B cell (primary cell): Measurements from ENCODE around the gene CTIF. TPM values are rescaled to one million over a fixed set of nuclear protein-coding genes. Genes with fewer than 3 reads are reported as not detected.

Source experiments
- ATAC-seq: fragments of 200-7000 bp; cut with Tn5 transposase; one replicate; pipeline ENCODE4 v1.10.0; 2021; ENCODE audit warnings: low read depth, mild to moderate bottlenecking, moderate number of reproducible peaks, moderate library complexity
- CTCF ChIA-PET: fragments of 350-600 bp; sonication (Branson Sonifier 250); formaldehyde crosslinking; loops from one replicate; lab custom pipeline; 2021; ENCODE audit warnings: antibody characterized with exemption, inconsistent platforms; lab: Charles Lee
- POLR2A ChIA-PET: fragments of 350-600 bp; sonication (Branson Sonifier 250); formaldehyde crosslinking; loops from one replicate; lab custom pipeline; 2021; ENCODE audit warnings: antibody characterized with exemption; lab: Charles Lee
- DNase-seq: peaks from one replicate; pipeline ENCODE4 v3.0.0; 2013
- H2AFZ ChIP-seq: 2 replicates; pipeline ENCODE4 v1.6.1; 2012; ENCODE audit warnings: mild to moderate bottlenecking, low read depth, low read length; ENCODE audit not compliant: insufficient read depth, poor library complexity, severe bottlenecking
- H3K27ac ChIP-seq, 2 donors: 1 replicate in 1 of 2; 2 replicates in 1 of 2; pipeline ENCODE4 v1.5.1; 2012 to 2013; ENCODE audit warnings: low read length in 2 of 2, mild to moderate bottlenecking in 2 of 2, moderate library complexity in 1 of 2
- H3K27me3 ChIP-seq, 4 experiments: fragments of 200-600 bp in 1 of 4; sonication (generic) in 1 of 4; replicated peaks in 1 of 4; 1 replicate in 2 of 4; 2 replicates in 2 of 4; pipeline versions ENCODE4 v1.6.1 to v1.7.0; 2013 to 2016; ENCODE audit warnings: low read length in 3 of 4, mild to moderate bottlenecking in 2 of 4, mixed read lengths in 1 of 4, moderate library complexity in 1 of 4; ENCODE audit not compliant: insufficient read depth in 4 of 4, control insufficient read depth in 3 of 4; ENCODE audit errors: control extremely low read depth in 1 of 4
- H3K36me3 ChIP-seq, 2 experiments: replicated peaks in 1 of 2; 1 replicate in 1 of 2; 2 replicates in 1 of 2; pipeline versions ENCODE4 v1.6.1 to v1.7.1; 2013; ENCODE audit warnings: low read length in 1 of 2; ENCODE audit not compliant: insufficient read depth in 2 of 2, control insufficient read depth in 1 of 2; ENCODE audit errors: control extremely low read depth in 1 of 2, extremely low read depth in 1 of 2
- H3K4me1 ChIP-seq, 2 donors: fragments of 200-600 bp in 1 of 2; sonication (generic) in 1 of 2; 1 replicate in 1 of 2; 2 replicates in 1 of 2; pipeline versions ENCODE4 v1.5.1 to v1.6.1; 2013 to 2017; ENCODE audit warnings: low read length in 2 of 2; ENCODE audit not compliant: control insufficient read depth in 2 of 2, insufficient read depth in 2 of 2
- H3K4me2 ChIP-seq: replicated peaks from 2 replicates; pipeline ENCODE3; 2012; ENCODE audit warnings: mild to moderate bottlenecking, low read depth, low read length; ENCODE audit not compliant: poor library complexity, severe bottlenecking
- H3K4me3 ChIP-seq, 5 experiments: fragments of 200-600 bp in 1 of 5; sonication (generic) in 1 of 5; 1 replicate in 3 of 5; 2 replicates in 2 of 5; pipeline versions ENCODE4 v1.5.1 to v1.7.0; 2011 to 2016; ENCODE audit warnings: low read length in 4 of 5, mild to moderate bottlenecking in 4 of 5, low read depth in 2 of 5, control low read depth in 1 of 5, moderate library complexity in 1 of 5; ENCODE audit not compliant: insufficient read depth in 1 of 5; ENCODE audit errors: control extremely low read depth in 1 of 5, extremely low read depth in 1 of 5
- H3K79me2 ChIP-seq: fragments of 200-600 bp; sonication (generic); one replicate; pipeline ENCODE4 v1.6.0; 2016; ENCODE audit warnings: low read length; ENCODE audit not compliant: control insufficient read depth, insufficient read depth
- H3K9ac ChIP-seq: fragments of 200-600 bp; sonication (generic); 2 replicates; pipeline ENCODE4 v1.6.1; 2017; ENCODE audit warnings: mild to moderate bottlenecking, low read length, moderate library complexity
- H3K9me3 ChIP-seq, 3 donors: one replicate each; pipeline versions ENCODE4 v1.6.1 to v1.7.1; 2013; ENCODE audit warnings: low read length in 2 of 3; ENCODE audit not compliant: control insufficient read depth in 2 of 3, insufficient read depth in 1 of 3; ENCODE audit errors: control extremely low read depth in 1 of 3
- H4K20me1 ChIP-seq: 2 replicates; pipeline ENCODE4 v1.6.0; 2012; ENCODE audit warnings: mild to moderate bottlenecking, low read length; ENCODE audit not compliant: insufficient read depth, control insufficient read depth, poor library complexity, severe bottlenecking
- H3K27ac Mint-ChIP-seq: one replicate; pipeline ENCODE4 v1.8.0; 2021; ENCODE audit warnings: mixed read lengths
- H3K27me3 Mint-ChIP-seq: one replicate; pipeline ENCODE4 v1.8.0; 2021; ENCODE audit warnings: mixed read lengths
- H3K4me1 Mint-ChIP-seq: one replicate; pipeline ENCODE4 v1.8.0; 2021; ENCODE audit warnings: mixed read lengths
- H3K4me3 Mint-ChIP-seq: one replicate; pipeline ENCODE4 v1.8.0; 2021; ENCODE audit warnings: mixed read lengths
- H3K9me3 Mint-ChIP-seq: one replicate; pipeline ENCODE4 v1.8.0; 2022; ENCODE audit warnings: mixed read lengths; ENCODE audit not compliant: insufficient read depth
- EZH2 ChIP-seq: IDR thresholded peaks from 2 replicates; pipeline ENCODE4 v1.6.1; 2012; ENCODE audit warnings: borderline replicate concordance, low read depth, mild to moderate bottlenecking, moderate library complexity, low read length; ENCODE audit not compliant: insufficient read depth, poor library complexity, severe bottlenecking
- WGBS: methylation state at CpG from one replicate; pipeline ENCODE4 v1.1.5; 2013; ENCODE audit warnings: missing lambda C conversion rate; ENCODE audit not compliant: insufficient coverage; 5-methylcytosine and 5-hydroxymethylcytosine counted together
- intact Hi-C: fragments of 100-400 bp; cut with micrococcal nuclease; formaldehyde crosslinking; loops from one replicate; pipeline ENCODE4 v1.10.0; 2022
- polyA plus RNA-seq: library from polyadenylated mRNA; depleted of rRNA; stranded (reverse); fragments of >200 nt; gene quantifications from 2 replicates; pipeline ENCODE4 v1.2.3, GENCODE V29; 2012
- total RNA-seq, 2 donors: library from RNA; stranded (reverse); fragments of 120-200 nt in 1 of 2; gene quantifications; 1 replicate in 1 of 2; 2 replicates in 1 of 2; pipeline versions ENCODE4 v1.2.3 to v1.2.4, GENCODE V29; 2013 to 2022
- TF ChIP-seq, protein P1 (sequence below): fragments of 200-600 bp; IDR thresholded peaks from one replicate; pipeline ENCODE4 v1.8.0; 2022; ENCODE audit warnings: antibody characterized with exemption, mild to moderate bottlenecking

Gene CTIF
- total and polyA plus RNA-seq, 2 donors (not counting 1 experiment from before 2014, with no cell fraction given): 3.6 to 16.2 TPM

DNA sequence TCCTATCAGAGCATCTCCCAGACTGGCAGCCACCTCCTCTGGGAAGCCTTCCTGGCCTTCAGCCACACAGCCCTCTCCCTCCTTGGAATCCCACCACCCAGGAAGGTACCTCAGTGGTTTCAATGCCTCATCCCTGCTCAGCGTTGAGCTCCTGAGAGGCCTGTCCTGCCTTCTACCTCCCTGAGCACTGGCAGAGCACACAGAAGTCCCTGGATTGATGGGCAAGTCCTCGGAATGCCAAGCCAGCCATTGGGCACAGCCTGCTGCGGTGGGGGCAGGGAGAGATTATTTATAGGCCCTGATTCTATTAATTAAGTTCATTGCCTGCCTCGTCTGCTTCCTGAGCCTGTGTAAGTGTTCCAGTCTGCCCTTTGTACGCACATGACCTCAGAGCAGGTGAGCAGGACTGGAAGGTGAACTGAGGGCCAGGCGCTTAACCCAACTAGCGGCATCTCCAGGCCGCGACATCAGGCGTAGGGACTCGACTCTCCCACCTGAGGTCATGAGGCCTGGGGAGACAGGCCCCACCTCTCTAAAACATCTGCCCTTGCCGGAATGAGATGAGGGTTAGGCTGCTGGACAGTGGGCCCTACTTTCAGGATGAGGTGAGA is 348.6 kb downstream of the CTIF start:
- Histone ChIP-seq H3K27ac (no peak overlapping the region), H3K4me2 (no peak overlapping the region), H3K4me1 (no peaks in the 10 kb centered on the region), H2AFZ (no peak overlapping the region), H3K9me3 (no peaks in the 10 kb centered on the region), H3K79me2 (no peaks in the 10 kb centered on the region), H4K20me1 (no peaks in the 10 kb centered on the region), H3K36me3 (no peaks in the 10 kb centered on the region), H3K27me3 (no peaks in the 10 kb centered on the region), H3K4me3 (no peak overlapping the region), H3K9ac (no peak overlapping the region)
- H3K9me3 Mint-ChIP-seq: no peaks in the 10 kb centered on the region
- TF ChIP-seq, protein P1, sequence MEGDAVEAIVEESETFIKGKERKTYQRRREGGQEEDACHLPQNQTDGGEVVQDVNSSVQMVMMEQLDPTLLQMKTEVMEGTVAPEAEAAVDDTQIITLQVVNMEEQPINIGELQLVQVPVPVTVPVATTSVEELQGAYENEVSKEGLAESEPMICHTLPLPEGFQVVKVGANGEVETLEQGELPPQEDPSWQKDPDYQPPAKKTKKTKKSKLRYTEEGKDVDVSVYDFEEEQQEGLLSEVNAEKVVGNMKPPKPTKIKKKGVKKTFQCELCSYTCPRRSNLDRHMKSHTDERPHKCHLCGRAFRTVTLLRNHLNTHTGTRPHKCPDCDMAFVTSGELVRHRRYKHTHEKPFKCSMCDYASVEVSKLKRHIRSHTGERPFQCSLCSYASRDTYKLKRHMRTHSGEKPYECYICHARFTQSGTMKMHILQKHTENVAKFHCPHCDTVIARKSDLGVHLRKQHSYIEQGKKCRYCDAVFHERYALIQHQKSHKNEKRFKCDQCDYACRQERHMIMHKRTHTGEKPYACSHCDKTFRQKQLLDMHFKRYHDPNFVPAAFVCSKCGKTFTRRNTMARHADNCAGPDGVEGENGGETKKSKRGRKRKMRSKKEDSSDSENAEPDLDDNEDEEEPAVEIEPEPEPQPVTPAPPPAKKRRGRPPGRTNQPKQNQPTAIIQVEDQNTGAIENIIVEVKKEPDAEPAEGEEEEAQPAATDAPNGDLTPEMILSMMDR: no peak
- TF ChIP-seq EZH2: no peak
- ChIA-PET POLR2A (no interaction called here), CTCF (no interaction called here)
- WGBS: 93% methylated on average over 11 of the region's 12 CpGs
- H3K27ac Mint-ChIP-seq: no peak overlapping the region
- intact Hi-C loops: no loop called here
- no peaks in the 10 kb centered on the region for H3K4me1 Mint-ChIP-seq
- H3K4me3 Mint-ChIP-seq: no peak overlapping the region
- DNase-seq: no peak
- no peak for ATAC-seq
- H3K27me3 Mint-ChIP-seq: no peaks in the 10 kb centered on the region

DNA sequence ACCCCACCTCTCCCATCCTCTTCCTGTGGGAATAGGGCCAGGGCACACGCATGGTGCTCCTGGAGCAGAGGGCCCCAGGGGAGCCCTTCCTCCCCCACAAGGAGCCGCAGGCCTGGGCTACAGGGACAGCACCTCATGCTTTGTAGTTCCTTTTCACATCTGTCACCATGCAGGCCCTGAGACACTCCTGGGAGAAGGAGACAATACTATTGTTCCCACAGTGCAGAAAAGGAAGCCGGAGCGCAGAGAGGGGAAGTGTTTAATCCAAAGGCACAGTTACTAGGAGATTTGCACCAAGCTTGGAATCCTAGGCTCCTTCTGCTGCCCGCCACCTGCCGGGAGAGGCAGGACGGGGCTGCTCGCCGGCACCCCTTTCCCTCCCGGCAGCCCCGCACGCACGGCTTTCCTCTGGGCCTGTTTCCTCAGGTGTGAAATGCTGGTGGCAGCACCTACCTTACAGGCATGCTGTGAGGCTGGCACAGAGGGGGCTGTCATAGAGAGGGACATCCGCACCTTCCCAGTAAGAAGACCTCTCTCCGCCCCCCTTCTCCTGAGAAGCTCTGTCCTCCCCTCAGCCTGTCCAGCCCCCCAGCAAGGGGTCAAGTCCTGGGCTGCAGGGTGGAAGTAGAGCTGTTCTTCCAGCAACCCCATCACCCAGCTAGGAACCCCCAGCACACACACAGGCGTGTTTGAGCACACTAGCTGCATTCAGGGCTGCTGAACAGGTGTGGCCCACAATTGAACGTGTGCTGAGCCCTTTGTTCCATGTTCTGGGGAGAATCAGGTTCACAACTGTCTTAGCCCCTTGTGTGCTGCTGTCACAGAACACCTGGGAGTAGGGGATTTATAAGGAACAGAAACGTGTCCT is 349.3 kb downstream of the CTIF start:
- Mint-ChIP-seq H3K27me3 (no peaks in the 10 kb centered on the region), H3K9me3 (no peaks in the 10 kb centered on the region), H3K4me3 (no peak overlapping the region), H3K4me1 (no peaks in the 10 kb centered on the region), H3K27ac (no peak overlapping the region)
- Histone ChIP-seq H2AFZ (no peak overlapping the region), H3K36me3 (no peaks in the 10 kb centered on the region), H3K4me2 (no peak overlapping the region), H3K79me2 (no peaks in the 10 kb centered on the region), H3K9me3 (no peaks in the 10 kb centered on the region), H3K4me1 (no peaks in the 10 kb centered on the region), H4K20me1 (no peaks in the 10 kb centered on the region), H3K27ac (no peak overlapping the region), H3K9ac (no peak overlapping the region), H3K4me3 (no peak overlapping the region), H3K27me3 (no peaks in the 10 kb centered on the region)
- ChIA-PET CTCF (interaction anchor here (0.6 kb wide), 1 partner anchor 98 kb away, joined by 5 read pairs; no protein-coding TSS in a partner anchor), POLR2A (no interaction called here)
- ATAC-seq (no peak), DNase-seq (no peak)
- intact Hi-C loops: no loop called here
- no peak for TF ChIP-seq EZH2
- TF ChIP-seq, protein P1: no peak
- WGBS: 94% methylated on average over 17 of the region's 18 CpGs
